Nephron (organoid): ENCODE data around the gene URB2.
"Not testable (repeated sequence)": the region's sequence is repeated elsewhere in the genome, so short reads cannot be mapped to it uniquely, and the experiment has no call there.

Experiments used
- H3K27ac Mint-ChIP-seq, 3 experiments: 2 replicates each; pipeline ENCODE4 v1.8.0; 2020; ENCODE audit warnings: mixed read lengths in 3 of 3, mild to moderate bottlenecking in 2 of 3, moderate library complexity in 1 of 3
- H3K27me3 Mint-ChIP-seq: 2 replicates; pipeline ENCODE4 v1.8.0; 2021; ENCODE audit warnings: low read depth, mild to moderate bottlenecking, moderate library complexity, mixed read lengths
- H3K36me3 Mint-ChIP-seq: 2 replicates; pipeline ENCODE4 v1.8.0; 2020; ENCODE audit warnings: low read depth, mixed read lengths
- H3K4me1 Mint-ChIP-seq: 2 replicates; pipeline ENCODE4 v1.8.0; 2020; ENCODE audit warnings: mixed read lengths
- H3K4me3 Mint-ChIP-seq, 3 experiments: 2 replicates each; pipeline ENCODE4 v1.8.0; 2020; ENCODE audit warnings: mild to moderate bottlenecking in 3 of 3, mixed read lengths in 3 of 3, moderate library complexity in 2 of 3
- H3K9me3 Mint-ChIP-seq: 2 replicates; pipeline ENCODE4 v1.8.0; 2020; ENCODE audit warnings: mixed read lengths
- TF ChIP-seq, protein P1 (sequence below), 3 experiments: fragments of 200-600 bp; sonication (generic); IDR thresholded peaks; one replicate each; pipeline ENCODE4 v1.5.0; 2021; ENCODE audit warnings: antibody characterized with exemption in 3 of 3; ENCODE audit not compliant: unreplicated experiment in 3 of 3

The URB2 gene

GRCh38 chr1:229582715-229583114 lies 43.3 kb upstream of the URB2 start:
- H3K27ac Mint-ChIP-seq: peak overlapping the region; percentile 68 to 85 (median 72)
- peaks cover 31% of the 10 kb centered on the region for H3K4me1 Mint-ChIP-seq
- no peaks in the 10 kb centered on the region for H3K9me3 Mint-ChIP-seq
- TF ChIP-seq, protein P1, sequence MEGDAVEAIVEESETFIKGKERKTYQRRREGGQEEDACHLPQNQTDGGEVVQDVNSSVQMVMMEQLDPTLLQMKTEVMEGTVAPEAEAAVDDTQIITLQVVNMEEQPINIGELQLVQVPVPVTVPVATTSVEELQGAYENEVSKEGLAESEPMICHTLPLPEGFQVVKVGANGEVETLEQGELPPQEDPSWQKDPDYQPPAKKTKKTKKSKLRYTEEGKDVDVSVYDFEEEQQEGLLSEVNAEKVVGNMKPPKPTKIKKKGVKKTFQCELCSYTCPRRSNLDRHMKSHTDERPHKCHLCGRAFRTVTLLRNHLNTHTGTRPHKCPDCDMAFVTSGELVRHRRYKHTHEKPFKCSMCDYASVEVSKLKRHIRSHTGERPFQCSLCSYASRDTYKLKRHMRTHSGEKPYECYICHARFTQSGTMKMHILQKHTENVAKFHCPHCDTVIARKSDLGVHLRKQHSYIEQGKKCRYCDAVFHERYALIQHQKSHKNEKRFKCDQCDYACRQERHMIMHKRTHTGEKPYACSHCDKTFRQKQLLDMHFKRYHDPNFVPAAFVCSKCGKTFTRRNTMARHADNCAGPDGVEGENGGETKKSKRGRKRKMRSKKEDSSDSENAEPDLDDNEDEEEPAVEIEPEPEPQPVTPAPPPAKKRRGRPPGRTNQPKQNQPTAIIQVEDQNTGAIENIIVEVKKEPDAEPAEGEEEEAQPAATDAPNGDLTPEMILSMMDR (IDR thresholded peaks at IDR 0.05; ENCODE audit: unreplicated experiment in 3 of 3): no peak
- no peaks in the 10 kb centered on the region for H3K27me3 Mint-ChIP-seq
- peak overlapping the region in 1 of 3 experiments; percentile 46 for H3K4me3 Mint-ChIP-seq
- no peaks in the 10 kb centered on the region for H3K36me3 Mint-ChIP-seq

GRCh38 chr1:229585338-229585737 lies 40.7 kb upstream of the URB2 start:
- Mint-ChIP-seq H3K9me3 (no peaks in the 10 kb centered on the region), H3K27me3 (no peaks in the 10 kb centered on the region), H3K27ac (no peak overlapping the region), H3K36me3 (no peaks in the 10 kb centered on the region), H3K4me1 (peaks cover 16% of the 10 kb centered on the region), H3K4me3 (no peak overlapping the region)
- TF ChIP-seq, protein P1 (IDR thresholded peaks at IDR 0.05; ENCODE audit: unreplicated experiment in 3 of 3): no peak

DNA sequence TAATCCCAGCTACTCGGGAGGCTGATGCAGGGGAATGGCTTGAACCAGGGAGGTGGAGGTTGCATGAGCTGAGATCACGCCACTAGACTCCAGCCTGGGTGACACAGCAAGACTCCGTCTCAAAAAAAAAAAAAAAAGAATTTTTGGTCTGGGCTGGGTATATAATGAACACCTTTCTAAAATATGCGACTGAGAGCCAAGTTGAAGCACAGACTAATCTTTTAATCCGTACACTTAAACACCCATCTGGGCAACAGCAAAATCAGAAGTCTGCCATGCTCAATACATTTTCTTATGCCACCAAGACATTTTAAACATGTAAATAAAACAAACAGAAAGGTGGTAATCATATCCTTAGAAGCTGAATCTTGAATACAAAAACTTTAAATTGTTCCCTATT lies 35.9 kb upstream of the URB2 start:
- Mint-ChIP-seq H3K27me3 (no peaks in the 10 kb centered on the region), H3K4me1 (no peaks in the 10 kb centered on the region), H3K4me3 (no peak overlapping the region), H3K9me3 (no peaks in the 10 kb centered on the region), H3K27ac (no peak overlapping the region), H3K36me3 (peaks cover 23% of the 10 kb centered on the region)
- TF ChIP-seq, protein P1 (IDR thresholded peaks at IDR 0.05; ENCODE audit: unreplicated experiment in 3 of 3): no peak

DNA sequence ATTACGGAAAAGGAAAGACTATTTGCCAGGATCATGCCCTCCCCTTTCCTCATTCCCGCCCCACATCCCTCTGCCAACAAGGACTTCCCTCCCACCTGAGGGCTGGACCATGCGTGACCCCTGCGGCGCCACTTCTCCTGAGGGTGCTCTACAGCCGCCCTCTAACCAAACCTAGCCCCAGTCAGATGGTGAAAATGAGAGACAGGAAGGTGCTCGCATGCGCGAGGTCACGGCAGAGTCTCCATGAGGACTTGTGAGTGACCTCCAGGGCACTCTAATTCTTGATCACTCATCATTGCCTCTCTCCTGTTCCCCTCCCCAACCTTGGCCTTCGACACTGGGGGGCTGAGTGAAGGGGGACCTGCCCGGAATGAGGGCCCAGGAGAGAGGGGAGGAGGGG lies 32.2 kb upstream of the URB2 start:
- Mint-ChIP-seq H3K9me3 (no peaks in the 10 kb centered on the region), H3K27ac (no peak overlapping the region), H3K36me3 (peaks cover 38% of the 10 kb centered on the region), H3K27me3 (no peaks in the 10 kb centered on the region), H3K4me3 (no peak overlapping the region), H3K4me1 (peaks cover 5% of the 10 kb centered on the region)
- TF ChIP-seq, protein P1 (IDR thresholded peaks at IDR 0.05; ENCODE audit: unreplicated experiment in 3 of 3): no peak

- H3K4me3 Mint-ChIP-seq: no peak overlapping the region
- no peaks in the 10 kb centered on the region for H3K27me3 Mint-ChIP-seq
- H3K4me1 Mint-ChIP-seq: peaks cover 5% of the 10 kb centered on the region
- no peak overlapping the region for H3K27ac Mint-ChIP-seq
- H3K9me3 Mint-ChIP-seq: no peaks in the 10 kb centered on the region
- TF ChIP-seq, protein P1 (IDR thresholded peaks at IDR 0.05; ENCODE audit: unreplicated experiment in 3 of 3): no peak
- H3K36me3 Mint-ChIP-seq: peaks cover 40% of the 10 kb centered on the region
These were observed 31.6 kb upstream of the URB2 start for GRCh38 chr1:229594227-229595008.

GRCh38 chr1:229595876-229596275 lies 30.2 kb upstream of the URB2 start:
- not testable (repeated sequence) for H3K9me3 Mint-ChIP-seq, H3K27me3 Mint-ChIP-seq, H3K27ac Mint-ChIP-seq, H3K4me1 Mint-ChIP-seq, H3K4me3 Mint-ChIP-seq
- peaks cover 47% of the 10 kb centered on the region for H3K36me3 Mint-ChIP-seq
